ENCODE measurements around the gene TPMT. TPM values are rescaled to one million over a fixed set of nuclear protein-coding genes. Genes with fewer than 3 reads are reported as not detected.

TPMT gene
- total RNA-seq, 1 experiment from 2014 or later, result 8.3 TPM

DNA sequence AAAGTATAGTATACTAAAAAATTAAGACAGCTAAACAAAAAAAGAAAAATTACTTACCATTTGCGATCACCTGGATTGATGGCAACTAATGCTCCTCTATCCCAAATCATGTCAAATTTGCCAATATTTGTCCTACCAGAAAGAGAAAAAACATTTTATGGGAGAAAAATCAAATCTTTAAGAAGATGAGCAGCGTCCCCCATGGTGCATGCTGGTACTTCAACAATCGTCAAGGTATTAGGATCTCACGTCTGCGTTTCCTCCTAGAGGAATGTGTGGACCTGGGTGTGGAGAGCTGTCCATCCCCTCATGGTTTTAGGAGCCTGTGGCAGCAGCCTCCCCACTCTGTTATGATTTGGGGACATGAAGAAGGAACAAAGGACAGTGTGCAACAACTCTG lies 16.0 kb downstream of the TPMT start:
- POLR2A ChIA-PET (ENCODE audit: low non-redundant PET), result no interaction called here

DNA sequence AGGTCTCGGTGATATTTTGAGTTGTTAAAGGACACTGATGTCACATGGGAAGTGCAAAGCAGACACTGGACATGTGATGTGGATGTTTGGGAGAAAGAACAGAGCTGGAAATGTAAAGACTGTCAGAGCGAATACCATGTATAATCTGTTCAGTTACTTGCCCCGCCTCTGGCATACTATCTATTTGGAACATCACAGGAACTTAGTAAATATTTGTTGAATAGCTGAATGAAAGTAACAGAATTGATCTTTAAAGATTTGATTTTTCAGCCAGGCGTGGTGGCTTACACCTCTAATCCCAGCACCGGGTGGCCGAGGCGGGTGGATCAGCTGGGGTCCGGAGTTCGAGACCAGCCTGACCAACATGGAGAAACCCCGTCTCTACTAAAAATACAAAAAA lies 18.6 kb downstream of the TPMT start:
- ChIA-PET CTCF (no interaction called here), POLR2A (ENCODE audit: low non-redundant PET) (no interaction called here)
- no peak overlapping the region for H3K4me3 ChIP-seq (ENCODE audit: low read depth, low read length, poor library complexity, severe bottlenecking)
- no peaks in the 10 kb centered on the region for H3K27me3 ChIP-seq (replicated peaks; ENCODE audit: insufficient read depth, low read depth, low read length, poor library complexity)
- H3K27ac ChIP-seq (ENCODE audit: low read depth, low read length, poor library complexity, severe bottlenecking), result no peak overlapping the region
- no peak for DNase-seq (ENCODE audit: low spot score)
- H3K4me1 ChIP-seq (ENCODE audit: insufficient read depth, low read length, poor library complexity, severe bottlenecking), result no peaks in the 10 kb centered on the region
- H3K36me3 ChIP-seq (ENCODE audit: insufficient read depth, low read length, poor library complexity, severe bottlenecking), result no peaks in the 10 kb centered on the region
- TF ChIP-seq, protein P1, sequence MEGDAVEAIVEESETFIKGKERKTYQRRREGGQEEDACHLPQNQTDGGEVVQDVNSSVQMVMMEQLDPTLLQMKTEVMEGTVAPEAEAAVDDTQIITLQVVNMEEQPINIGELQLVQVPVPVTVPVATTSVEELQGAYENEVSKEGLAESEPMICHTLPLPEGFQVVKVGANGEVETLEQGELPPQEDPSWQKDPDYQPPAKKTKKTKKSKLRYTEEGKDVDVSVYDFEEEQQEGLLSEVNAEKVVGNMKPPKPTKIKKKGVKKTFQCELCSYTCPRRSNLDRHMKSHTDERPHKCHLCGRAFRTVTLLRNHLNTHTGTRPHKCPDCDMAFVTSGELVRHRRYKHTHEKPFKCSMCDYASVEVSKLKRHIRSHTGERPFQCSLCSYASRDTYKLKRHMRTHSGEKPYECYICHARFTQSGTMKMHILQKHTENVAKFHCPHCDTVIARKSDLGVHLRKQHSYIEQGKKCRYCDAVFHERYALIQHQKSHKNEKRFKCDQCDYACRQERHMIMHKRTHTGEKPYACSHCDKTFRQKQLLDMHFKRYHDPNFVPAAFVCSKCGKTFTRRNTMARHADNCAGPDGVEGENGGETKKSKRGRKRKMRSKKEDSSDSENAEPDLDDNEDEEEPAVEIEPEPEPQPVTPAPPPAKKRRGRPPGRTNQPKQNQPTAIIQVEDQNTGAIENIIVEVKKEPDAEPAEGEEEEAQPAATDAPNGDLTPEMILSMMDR (conservative IDR thresholded peaks at IDR 0.05; ENCODE audit: low read depth, low read length), result no peak
- no peak for TF ChIP-seq EZH2 (IDR thresholded peaks at IDR 0.05; ENCODE audit: borderline replicate concordance, low read depth, low read length, poor library complexity, severe bottlenecking)
- BruUV-seq (replicated peaks), result no TSS peak
- no peaks in the 10 kb centered on the region for H3K9me3 ChIP-seq (ENCODE audit: low read depth, low read length, poor library complexity, severe bottlenecking)
- intact Hi-C loops (cut with micrococcal nuclease; ENCODE audit: unreplicated experiment), result no loop called here

More for the DNA sequence above, 16.0 kb downstream of the TPMT start:
- intact Hi-C loops (cut with micrococcal nuclease; ENCODE audit: unreplicated experiment), result no loop called here
- H3K36me3 ChIP-seq (ENCODE audit: insufficient read depth, low read length, poor library complexity, severe bottlenecking), result no peaks in the 10 kb centered on the region
- peaks cover 16% of the 10 kb centered on the region for H3K4me1 ChIP-seq (ENCODE audit: insufficient read depth, low read length, poor library complexity, severe bottlenecking)
- CTCF ChIA-PET, result no interaction called here
- H3K4me3 ChIP-seq (ENCODE audit: low read depth, low read length, poor library complexity, severe bottlenecking), result no peak overlapping the region
- DNase-seq (ENCODE audit: low spot score), result no peak
- H3K27ac ChIP-seq (ENCODE audit: low read depth, low read length, poor library complexity, severe bottlenecking), result no peak overlapping the region
- H3K9me3 ChIP-seq (ENCODE audit: low read depth, low read length, poor library complexity, severe bottlenecking), result no peaks in the 10 kb centered on the region
- H3K27me3 ChIP-seq (replicated peaks; ENCODE audit: insufficient read depth, low read depth, low read length, poor library complexity), result no peaks in the 10 kb centered on the region
- TF ChIP-seq, protein P1 (conservative IDR thresholded peaks at IDR 0.05; ENCODE audit: low read depth, low read length), result no peak
- no peak for TF ChIP-seq EZH2 (IDR thresholded peaks at IDR 0.05; ENCODE audit: borderline replicate concordance, low read depth, low read length, poor library complexity, severe bottlenecking)
- no TSS peak for BruUV-seq (replicated peaks)

DNA sequence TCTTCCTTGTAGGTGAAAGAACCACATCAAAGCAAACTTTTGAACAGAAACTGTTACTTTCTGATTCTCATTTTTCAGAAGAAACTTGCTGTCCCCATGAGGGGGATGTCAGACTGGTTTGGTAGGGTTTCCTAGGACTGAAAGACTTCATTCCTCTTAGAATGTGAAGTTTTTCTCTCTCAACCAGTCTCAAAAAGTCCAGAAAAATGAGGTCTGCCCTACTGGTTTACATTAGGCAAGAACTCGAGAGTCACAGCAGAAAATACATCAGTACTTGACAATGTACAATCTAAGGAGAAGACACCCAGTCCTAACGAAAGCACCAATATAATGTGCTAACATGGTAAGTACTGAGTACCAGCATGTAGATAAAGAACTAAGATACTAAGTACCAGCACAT lies 19.7 kb downstream of the TPMT start:
- intact Hi-C loops (cut with micrococcal nuclease; ENCODE audit: unreplicated experiment), result no loop called here
- Histone ChIP-seq H3K4me1 (ENCODE audit: insufficient read depth, low read length, poor library complexity, severe bottlenecking) (no peaks in the 10 kb centered on the region), H3K9me3 (ENCODE audit: low read depth, low read length, poor library complexity, severe bottlenecking) (no peaks in the 10 kb centered on the region), H3K27me3 (replicated peaks; ENCODE audit: insufficient read depth, low read depth, low read length, poor library complexity) (no peaks in the 10 kb centered on the region), H3K4me3 (ENCODE audit: low read depth, low read length, poor library complexity, severe bottlenecking) (no peak overlapping the region), H3K36me3 (ENCODE audit: insufficient read depth, low read length, poor library complexity, severe bottlenecking) (no peaks in the 10 kb centered on the region), H3K27ac (ENCODE audit: low read depth, low read length, poor library complexity, severe bottlenecking) (no peak overlapping the region)
- BruUV-seq (replicated peaks), result no TSS peak
- TF ChIP-seq EZH2 (IDR thresholded peaks at IDR 0.05; ENCODE audit: borderline replicate concordance, low read depth, low read length, poor library complexity, severe bottlenecking), result no peak
- TF ChIP-seq, protein P1 (conservative IDR thresholded peaks at IDR 0.05; ENCODE audit: low read depth, low read length), result no peak
- ChIA-PET CTCF (no interaction called here), POLR2A (ENCODE audit: low non-redundant PET) (no interaction called here)
- DNase-seq (ENCODE audit: low spot score), result no peak
